ENCODE data around the gene HSD3B7. TPM values are rescaled to one million over a fixed set of nuclear protein-coding genes. Genes with fewer than 3 reads are reported as not detected.

The HSD3B7 gene
- total RNA-seq, 6 experiments from 2014 or later, result 54.6 to 219 (median 86.9) TPM

DNA sequence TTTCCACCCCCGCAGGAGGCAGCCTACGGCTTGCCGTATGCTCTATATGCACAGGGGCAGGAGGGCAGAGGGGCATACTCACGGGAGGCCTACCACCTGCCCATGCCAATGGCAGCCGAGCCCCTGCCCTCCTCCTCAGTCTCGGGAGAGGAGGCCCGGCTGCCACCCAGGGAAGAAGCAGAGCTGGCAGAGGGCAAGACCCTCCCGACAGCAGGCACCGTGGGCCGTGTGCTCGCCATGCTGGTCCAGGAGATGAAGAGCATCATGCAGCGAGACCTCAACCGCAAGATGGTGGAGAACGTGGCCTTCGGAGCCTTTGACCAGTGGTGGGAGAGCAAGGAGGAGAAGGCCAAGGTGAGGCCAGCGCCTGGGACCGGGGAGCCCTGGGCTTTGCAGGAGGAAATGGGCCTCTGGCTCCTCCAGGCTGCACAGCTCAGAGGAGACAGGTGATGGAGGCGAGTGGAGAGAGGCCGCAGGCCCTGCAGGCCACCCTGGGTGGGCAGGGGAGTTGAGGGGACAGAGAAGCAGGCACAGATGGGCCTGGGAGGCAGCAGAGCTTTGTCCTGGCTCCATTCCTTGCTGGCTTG is 18.9 kb upstream of the HSD3B7 start:
- Histone ChIP-seq H3K27ac (no peak overlapping the region), H3K9me3 (no peaks in the 10 kb centered on the region), H3K36me3 (peaks cover 0 to 91% (median 53%) of the 10 kb centered on the region in 4 donors), H3K4me3 (no peak overlapping the region), H3K27me3 (no peaks in the 10 kb centered on the region), H3K4me1 (no peaks in the 10 kb centered on the region)
- ATAC-seq (no peak), DNase-seq (no peak)
- WGBS (ENCODE audit: insufficient coverage, low coverage, low lambda C conversion rate, missing lambda C conversion rate), result 89% methylated on average over 5 of the region's 19 CpGs
- intact Hi-C loops (cut with DNase I), result no loop called here
- TF ChIP-seq POLR2A (IDR thresholded peaks at IDR 0.05), result no peak
- TF ChIP-seq, protein P1, sequence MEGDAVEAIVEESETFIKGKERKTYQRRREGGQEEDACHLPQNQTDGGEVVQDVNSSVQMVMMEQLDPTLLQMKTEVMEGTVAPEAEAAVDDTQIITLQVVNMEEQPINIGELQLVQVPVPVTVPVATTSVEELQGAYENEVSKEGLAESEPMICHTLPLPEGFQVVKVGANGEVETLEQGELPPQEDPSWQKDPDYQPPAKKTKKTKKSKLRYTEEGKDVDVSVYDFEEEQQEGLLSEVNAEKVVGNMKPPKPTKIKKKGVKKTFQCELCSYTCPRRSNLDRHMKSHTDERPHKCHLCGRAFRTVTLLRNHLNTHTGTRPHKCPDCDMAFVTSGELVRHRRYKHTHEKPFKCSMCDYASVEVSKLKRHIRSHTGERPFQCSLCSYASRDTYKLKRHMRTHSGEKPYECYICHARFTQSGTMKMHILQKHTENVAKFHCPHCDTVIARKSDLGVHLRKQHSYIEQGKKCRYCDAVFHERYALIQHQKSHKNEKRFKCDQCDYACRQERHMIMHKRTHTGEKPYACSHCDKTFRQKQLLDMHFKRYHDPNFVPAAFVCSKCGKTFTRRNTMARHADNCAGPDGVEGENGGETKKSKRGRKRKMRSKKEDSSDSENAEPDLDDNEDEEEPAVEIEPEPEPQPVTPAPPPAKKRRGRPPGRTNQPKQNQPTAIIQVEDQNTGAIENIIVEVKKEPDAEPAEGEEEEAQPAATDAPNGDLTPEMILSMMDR (IDR thresholded peaks at IDR 0.05), result no peak

DNA sequence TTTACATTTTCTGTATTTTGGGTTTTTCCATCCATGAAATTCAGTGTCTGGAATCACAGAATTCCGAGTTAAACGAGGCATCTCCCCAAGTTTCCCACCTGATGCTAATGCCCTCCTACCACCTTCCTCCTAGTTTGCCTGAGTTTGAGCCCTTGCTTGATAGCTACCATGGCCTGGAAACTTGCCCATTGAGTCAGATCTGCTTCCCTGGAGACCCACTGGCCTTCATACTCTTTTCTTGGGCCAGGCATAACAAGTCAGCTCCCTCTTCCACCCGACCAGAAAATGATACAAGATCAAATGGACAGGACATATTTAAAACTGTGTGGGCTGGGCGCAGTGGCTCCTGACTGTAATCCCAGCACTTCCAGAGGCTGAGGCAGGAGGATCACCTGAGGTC is 17.2 kb upstream of the HSD3B7 start:
- intact Hi-C loops (cut with DNase I), result no loop called here
- TF ChIP-seq POLR2A (IDR thresholded peaks at IDR 0.05), result no peak
- TF ChIP-seq, protein P1 (IDR thresholded peaks at IDR 0.05), result no peak
- Histone ChIP-seq H3K4me3 (no peak overlapping the region), H3K9me3 (no peaks in the 10 kb centered on the region), H3K36me3 (peaks cover 0 to 91% (median 48%) of the 10 kb centered on the region in 4 donors), H3K27me3 (no peaks in the 10 kb centered on the region), H3K27ac (no peak overlapping the region), H3K4me1 (no peaks in the 10 kb centered on the region)
- 73% methylated on average over 4 of the region's 4 CpGs for WGBS (ENCODE audit: insufficient coverage, low coverage, low lambda C conversion rate, missing lambda C conversion rate)
- no peak for DNase-seq
- no peak for ATAC-seq

DNA sequence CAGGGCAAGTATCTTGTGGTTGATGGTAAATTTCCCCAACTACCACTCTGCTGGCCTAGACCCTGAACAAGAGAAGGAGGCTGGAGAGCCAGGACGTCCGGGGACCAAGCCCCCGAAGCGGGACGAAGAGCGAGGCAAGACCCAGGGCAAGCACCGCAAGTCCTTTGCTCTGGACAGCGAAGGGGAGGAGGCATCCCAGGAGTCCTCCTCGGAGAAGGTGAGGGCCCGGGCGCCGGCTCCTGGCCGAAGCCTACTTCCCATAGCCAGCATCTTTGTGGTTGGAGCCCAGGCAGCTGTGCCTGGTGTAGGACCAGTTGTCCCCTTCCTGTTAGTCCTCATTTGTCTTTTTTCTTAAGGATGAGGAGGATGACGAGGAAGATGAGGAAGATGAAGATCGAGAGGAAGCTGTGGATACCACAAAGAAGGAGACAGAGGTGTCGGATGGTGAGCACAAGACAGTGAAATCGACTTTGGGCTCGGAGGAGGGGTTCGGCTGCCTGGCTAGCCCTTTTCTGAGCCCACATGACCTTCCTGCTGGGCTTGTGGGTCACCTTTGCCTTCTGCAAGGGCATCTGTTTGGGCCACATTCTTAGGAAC is 15.7 kb upstream of the HSD3B7 start:
- DNase-seq (no peak), ATAC-seq (no peak)
- Histone ChIP-seq H3K27me3 (no peaks in the 10 kb centered on the region), H3K9me3 (no peaks in the 10 kb centered on the region), H3K4me1 (no peaks in the 10 kb centered on the region), H3K36me3 (peaks cover 0 to 88% (median 44%) of the 10 kb centered on the region in 4 donors), H3K4me3 (no peak overlapping the region), H3K27ac (no peak overlapping the region)
- TF ChIP-seq, protein P1 (IDR thresholded peaks at IDR 0.05), result no peak
- TF ChIP-seq POLR2A (IDR thresholded peaks at IDR 0.05), result no peak
- WGBS (ENCODE audit: insufficient coverage, low coverage, low lambda C conversion rate, missing lambda C conversion rate), result 87% methylated on average over 6 of the region's 19 CpGs
- intact Hi-C loops (cut with DNase I), result no loop called here

DNA sequence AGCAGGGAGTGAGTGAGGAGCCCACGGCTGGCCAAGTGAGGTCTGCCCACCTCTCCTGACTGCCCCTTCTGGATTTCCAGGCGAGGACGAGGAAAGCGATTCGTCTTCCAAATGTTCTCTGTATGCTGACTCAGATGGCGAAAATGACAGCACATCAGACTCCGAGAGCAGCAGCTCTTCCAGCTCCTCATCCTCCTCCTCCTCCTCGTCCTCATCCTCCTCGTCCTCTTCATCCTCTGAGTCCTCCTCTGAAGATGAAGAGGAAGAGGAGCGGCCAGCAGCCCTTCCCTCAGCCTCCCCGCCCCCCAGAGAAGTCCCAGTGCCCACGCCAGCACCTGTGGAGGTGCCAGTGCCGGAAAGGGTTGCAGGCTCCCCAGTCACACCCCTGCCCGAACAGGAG is 13.7 kb upstream of the HSD3B7 start:
- Histone ChIP-seq H3K4me3 (no peak overlapping the region), H3K9me3 (no peaks in the 10 kb centered on the region), H3K36me3 (peaks cover 0 to 87% (median 43%) of the 10 kb centered on the region in 4 donors), H3K4me1 (no peaks in the 10 kb centered on the region), H3K27me3 (no peaks in the 10 kb centered on the region), H3K27ac (no peak overlapping the region)
- intact Hi-C loops (cut with DNase I), result no loop called here
- no peak for ATAC-seq
- DNase-seq, result no peak
- 95% methylated on average over 4 of the region's 14 CpGs for WGBS (ENCODE audit: insufficient coverage, low coverage, low lambda C conversion rate, missing lambda C conversion rate)
- no peak for TF ChIP-seq POLR2A (IDR thresholded peaks at IDR 0.05)
- TF ChIP-seq, protein P1 (IDR thresholded peaks at IDR 0.05), result no peak
